Thoracic aorta endothelial cell (primary cell): Measurements from ENCODE around the gene ZNF566. TPM values are rescaled to one million over a fixed set of nuclear protein-coding genes. Genes with fewer than 3 reads are reported as not detected.

ENCODE experiments used
- total RNA-seq: library from RNA; depleted of rRNA; stranded (reverse); fragments of >200 nt; gene quantifications from 2 replicates; pipeline ENCODE4 v1.2.3, GENCODE V29; 2012

Gene ZNF566
- total RNA-seq = 10.4 and 10.5 TPM in 2 replicates

GRCh38 chr19:36489118-36489919, at the start of gene ZNF566:
Gene ZNF566, minus strand, starts transcription at chr19:36489561. Its CDS starts 13,004 bp downstream, at chr19:36476557.

DNA sequence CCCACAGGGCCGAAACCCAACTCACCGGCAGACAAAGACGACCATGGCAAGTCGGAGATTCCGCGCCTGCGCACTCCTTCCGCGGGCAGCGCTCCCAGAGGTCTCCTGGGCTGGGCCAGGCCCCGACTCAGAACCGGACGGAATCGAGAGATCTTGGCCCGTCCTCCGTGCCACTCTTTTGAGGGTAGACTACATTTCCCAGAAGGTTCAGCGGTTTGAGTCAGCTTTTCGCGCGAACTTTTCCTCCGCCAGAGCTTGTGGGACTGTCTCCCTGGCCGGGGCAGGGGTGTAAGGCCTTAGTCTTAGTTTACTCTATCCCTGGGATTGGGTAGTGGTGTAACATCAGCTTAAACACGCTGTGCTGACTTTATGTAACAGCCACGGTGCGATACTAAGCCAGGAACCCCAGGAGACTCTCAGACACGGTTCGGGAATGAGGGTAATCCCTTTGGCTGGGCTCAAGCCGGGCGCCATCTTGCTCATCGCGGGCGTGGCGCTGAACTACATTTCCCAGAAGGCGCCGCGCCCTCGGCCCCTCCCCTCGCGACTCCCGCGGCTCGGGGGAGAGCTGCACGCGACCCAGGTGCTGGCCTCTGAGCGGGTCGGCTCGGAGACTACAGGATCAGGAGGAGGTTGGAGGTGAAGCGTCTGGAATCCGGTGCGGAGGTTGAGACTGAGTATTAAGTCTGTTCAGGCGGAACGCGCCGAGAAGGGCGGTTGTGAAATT, 39.0 kb upstream of the ZNF566 start, which contains the start of gene ZNF260:
TSS of gene ZNF260 (minus strand) at position 78 of the 727 bp plus-strand sequence. CDS start 13,033 bp downstream, outside the sequence.

DNA sequence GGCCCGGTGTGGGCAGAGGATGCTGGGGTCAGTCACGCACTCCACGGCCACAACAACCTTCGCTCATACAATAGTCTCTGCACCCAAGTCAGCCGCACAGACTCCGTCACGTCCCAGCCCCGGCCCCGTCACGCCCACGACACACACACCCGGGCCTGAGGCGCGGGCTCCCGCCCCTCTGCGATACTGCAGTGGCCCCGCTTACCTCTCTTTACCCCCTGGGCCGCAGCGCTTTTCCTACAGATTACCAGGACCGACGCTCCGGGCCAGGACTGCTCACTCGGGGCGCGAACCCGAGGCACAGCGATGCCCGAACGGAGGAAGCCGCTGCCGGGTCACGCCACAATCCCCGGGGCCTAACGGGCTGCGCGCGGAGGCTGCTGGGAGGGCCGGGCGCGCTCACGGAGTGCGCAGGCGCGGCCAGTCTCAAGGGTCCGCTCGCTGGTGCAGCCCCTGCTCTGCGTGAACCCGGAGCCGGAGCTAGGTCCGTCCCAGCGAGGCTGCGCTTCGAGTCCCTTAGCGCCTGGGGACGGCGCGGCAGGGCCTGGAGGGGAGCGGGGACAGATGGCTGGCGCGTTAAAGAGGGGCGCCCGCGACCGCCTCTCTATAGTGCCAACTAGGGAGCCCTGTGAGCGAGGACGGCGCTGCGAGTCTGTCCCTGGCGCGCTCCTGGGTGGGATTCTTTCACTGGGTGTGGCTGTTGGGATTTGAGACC, 70.9 kb downstream of the ZNF566 start, which contains the start of gene ZFP82:
TSS of gene ZFP82 (minus strand) at position 358 of the 715 bp plus-strand sequence. CDS start 8,855 bp downstream, outside the sequence.

Other genes starting within 250 kb of the ZNF566 start
- 2.8 and 3.1 TPM in 2 replicates for gene ZFP14, start 110.4 kb downstream of the ZNF566 start, total RNA-seq
- gene ZFP82, start 70.9 kb downstream of the ZNF566 start, total RNA-seq = 4.8 and 5.5 TPM in 2 replicates
- gene ZNF260, start 38.7 kb upstream of the ZNF566 start, total RNA-seq = 22.7 and 26.1 TPM in 2 replicates
- gene ZNF529, start 83.7 kb upstream of the ZNF566 start, total RNA-seq = 8.8 and 10.1 TPM in 2 replicates
- gene ZNF382, start 115.8 kb upstream of the ZNF566 start, total RNA-seq = 6.5 and 6.9 TPM in 2 replicates
- 7.7 and 9.3 TPM in 2 replicates for gene ZNF461, start 177.3 kb upstream of the ZNF566 start, total RNA-seq
- 7.6 and 8.0 TPM in 2 replicates for gene ZNF567, start 198.1 kb upstream of the ZNF566 start, total RNA-seq